ENCODE results near the gene VCAM1. TPM values are rescaled to one million over a fixed set of nuclear protein-coding genes. Genes with fewer than 3 reads are reported as not detected.

VCAM1 gene
- total and polyA plus RNA-seq, 2 of the 4 experiments (the other 2 are of a cell fraction), result 10.1 to 21.1 TPM

- Histone ChIP-seq H2AK5ac (ENCODE audit: low read depth, low read length) (no peak overlapping the region), H3K79me1 (ENCODE audit: low read depth in 1 of 2, low read length in 2 of 2) (no peaks in the 10 kb centered on the region), H3K36me3 (ENCODE audit: control insufficient read depth, insufficient read depth, low read length) (no peaks in the 10 kb centered on the region), H3K9me1 (ENCODE audit: insufficient read depth, low read length) (no peaks in the 10 kb centered on the region), H3K27me3 (ENCODE audit: control insufficient read depth, insufficient read depth, low read length) (no peaks in the 10 kb centered on the region), H2BK20ac (ENCODE audit: low read depth, low read length) (no peak overlapping the region), H4K8ac (ENCODE audit: low read depth in 2 of 2, low read length in 2 of 2) (no peak overlapping the region), H4K5ac (ENCODE audit: low read depth, low read length) (no peak overlapping the region), H4K20me1 (ENCODE audit: insufficient read depth, low read length) (no peaks in the 10 kb centered on the region), H3K4me2 (ENCODE audit: low read depth, low read length) (no peak overlapping the region), H2AK9ac (replicated peaks; ENCODE audit: low read depth, low read length, poor library complexity) (no peak overlapping the region), H3K4me1 (ENCODE audit: control insufficient read depth, insufficient read depth, low read length) (no peaks in the 10 kb centered on the region), H3K4me3 (ENCODE audit: insufficient read depth, low read depth, low read length) (no peak overlapping the region), H3K18ac (ENCODE audit: low read depth, low read length) (no peak overlapping the region), H2AFZ (replicated peaks; ENCODE audit: low read length, poor library complexity) (no peak overlapping the region), H2BK120ac (ENCODE audit: low read depth, low read length) (no peak overlapping the region), H3K9ac (ENCODE audit: low read depth, low read length) (no peak overlapping the region), H3K14ac (replicated peaks; ENCODE audit: low read depth, low read length) (no peak overlapping the region), H3K56ac (ENCODE audit: extremely low read depth, insufficient read depth, low read length) (no peak overlapping the region), H2BK15ac (ENCODE audit: low read depth, low read length) (no peak overlapping the region), H3K4ac (ENCODE audit: low read depth, low read length) (no peak overlapping the region), H2BK5ac (ENCODE audit: low read depth, low read length, poor library complexity, severe bottlenecking) (no peak overlapping the region), H3K23ac (ENCODE audit: low read depth, low read length) (no peak overlapping the region), H3K9me3 (ENCODE audit: control insufficient read depth, insufficient read depth, low read length) (no peaks in the 10 kb centered on the region), H3K27ac (ENCODE audit: insufficient read depth, low read length) (no peak overlapping the region), H4K91ac (ENCODE audit: insufficient read depth, low read depth, low read length) (no peak overlapping the region)
- ChIA-PET CTCF (no interaction called here), POLR2A (ENCODE audit: unreplicated experiment) (no interaction called here)
- no peak for TF ChIP-seq FOS (IDR thresholded peaks at IDR 0.05; ENCODE audit: low read depth, low read length)
- dilution Hi-C loops (cut with HindIII; ENCODE audit: low sequenced_read_pairs, unreplicated experiment) (no loop called here), in situ Hi-C loops (cut with MboI; ENCODE audit: low sequenced_read_pairs) (no loop called here), intact Hi-C loops (cut with micrococcal nuclease) (no loop called here)
- BruUV-seq (replicated peaks), result no TSS peak
- WGBS, 2 experiments (ENCODE audit: extremely low coverage in 2 of 2, insufficient read length in 1 of 2), result no CpG with 5 or more reads among the region's 3 CpGs
- DNase-seq, result no peak
- ATAC-seq (ENCODE audit: low read depth), result no peak
These were observed 39.6 kb downstream of the VCAM1 start for GRCh38 chr1:100759188-100759587.

All from IMR-90 (cell line).